K562 (cell line): ENCODE measurements around the gene CTIF. TPM values are rescaled to one million over a fixed set of nuclear protein-coding genes. Genes with fewer than 3 reads are reported as not detected.

Source experiments
- ATAC-seq: fragments of 200-7000 bp; cut with Tn5 transposase; 3 replicates; pipeline ENCODE4 v1.9.1; 2020; ENCODE audit warnings: moderate library complexity
- BruUV-seq: library from RNA; stranded (reverse); fragments of 400-500 nt; replicated peaks from 2 replicates; lab custom pipeline; 2021; lab: Mats Ljungman, UMichigan
- CTCF ChIA-PET: fragments of 300-600 bp; formaldehyde crosslinking; extraction: SDS; loops from one replicate; lab custom pipeline; 2021; ENCODE audit warnings: low intra/inter-chr PET ratio; lab: Yijun Ruan, JAX
- POLR2A ChIA-PET: fragments of 300-600, 350-650 bp; sonication (Branson Sonifier 250); formaldehyde crosslinking; extraction: SDS; loops from one replicate; lab custom pipeline; 2021; ENCODE audit warnings: antibody characterized with exemption, inconsistent platforms; lab: Yijun Ruan, JAX
- DNase-seq, 4 experiments: peaks; one replicate each; pipeline versions ENCODE4 v3.0.0 to v3.0.0-alpha.2; 2011 to 2018; ENCODE audit warnings: low spot score in 3 of 4, mixed read lengths in 3 of 4; ENCODE audit errors: extremely low read depth in 1 of 4
- FAIRE-seq: peaks from 2 replicates; lab custom pipeline; 2011; peaks lifted over from hg19 to GRCh38; lab: Jason Lieb, UNC
- H2AFZ ChIP-seq: 2 replicates; pipeline ENCODE4 v1.6.0; 2011; ENCODE audit warnings: low read depth, low read length, control low read depth, inconsistent platforms
- H3K27ac ChIP-seq: fragments of 200-600 bp; 3 replicates; pipeline ENCODE4 v1.8.0; 2011; ENCODE audit warnings: low read depth, mild to moderate bottlenecking, control low read depth, inconsistent platforms, low read length, moderate library complexity, mixed read lengths; ENCODE audit errors: extremely low read depth
- H3K27me3 ChIP-seq, 2 experiments: fragments of 300-600 bp in 1 of 2; 2 replicates in 1 of 2; 3 replicates in 1 of 2; pipeline versions ENCODE4 v1.6.0 to v1.8.0; 2011; ENCODE audit warnings: inconsistent platforms in 2 of 2, low read length in 2 of 2, mild to moderate bottlenecking in 1 of 2, mixed read lengths in 1 of 2, moderate library complexity in 1 of 2; ENCODE audit not compliant: control insufficient read depth in 2 of 2, insufficient read depth in 2 of 2
- H3K36me3 ChIP-seq: fragments of 300-600 bp; 3 replicates; pipeline ENCODE4 v1.8.0; 2011; ENCODE audit warnings: mild to moderate bottlenecking, low read length, inconsistent platforms; ENCODE audit not compliant: control insufficient read depth, insufficient read depth
- H3K4me1 ChIP-seq, 2 experiments: fragments of 200-600 bp in 1 of 2; replicated peaks in 1 of 2; 2 replicates in 1 of 2; 3 replicates in 1 of 2; pipeline versions ENCODE4 v1.5.1 to v1.8.0; 2011; ENCODE audit warnings: inconsistent platforms in 2 of 2, low read length in 2 of 2, mild to moderate bottlenecking in 1 of 2, mixed read lengths in 1 of 2, moderate library complexity in 1 of 2; ENCODE audit not compliant: control insufficient read depth in 2 of 2, insufficient read depth in 2 of 2
- H3K4me2 ChIP-seq: 2 replicates; pipeline ENCODE4 v1.6.1; 2011; ENCODE audit warnings: low read length, control low read depth, inconsistent platforms, mixed read lengths; ENCODE audit not compliant: insufficient read depth
- H3K4me3 ChIP-seq: fragments of 200-600 bp; sonication (generic), shearing (Covaris generic); 2 replicates; pipeline ENCODE4 v1.5.1; 2016; ENCODE audit warnings: control low read depth, inconsistent platforms
- H3K79me2 ChIP-seq: fragments of 200-600 bp; 3 replicates; pipeline ENCODE4 v1.8.0; 2011; ENCODE audit warnings: low read length, inconsistent platforms; ENCODE audit not compliant: control insufficient read depth, insufficient read depth
- H3K9ac ChIP-seq, 2 experiments: 2 replicates each; pipeline versions ENCODE4 v1.6.0 to v1.6.1; 2011; ENCODE audit warnings: low read depth in 2 of 2, low read length in 2 of 2, control low read depth in 1 of 2, inconsistent platforms in 1 of 2, mild to moderate bottlenecking in 1 of 2, mixed read lengths in 1 of 2; ENCODE audit not compliant: insufficient read depth in 1 of 2
- H3K9me1 ChIP-seq: one replicate; pipeline ENCODE4 v1.6.0; 2011; ENCODE audit warnings: inconsistent platforms, mild to moderate bottlenecking, low read length, moderate library complexity; ENCODE audit not compliant: control insufficient read depth, insufficient read depth
- H3K9me3 ChIP-seq: replicated peaks from 2 replicates; pipeline ENCODE4 v1.5.1; 2011; ENCODE audit warnings: low read depth, low read length, inconsistent platforms; ENCODE audit not compliant: control insufficient read depth, insufficient read depth
- H4K20me1 ChIP-seq: replicated peaks from 2 replicates; pipeline ENCODE4 v1.6.1; 2011; ENCODE audit warnings: low read length, inconsistent platforms, mixed read lengths; ENCODE audit not compliant: control insufficient read depth, insufficient read depth
- HNRNPK ChIP-seq: fragments of 200-400 bp; formaldehyde crosslinking; IDR thresholded peaks from one replicate; pipeline ENCODE4 v1.6.1; 2018; ENCODE audit warnings: mild to moderate bottlenecking, low read depth, low read length; ENCODE audit not compliant: poor library complexity, severe bottlenecking
- MYNN ChIP-seq, 2 experiments: sonication (generic); formaldehyde crosslinking in 1 of 2; IDR thresholded peaks; 2 replicates each; pipeline versions ENCODE4 v1.5.0 to v1.6.1; 2016 to 2020; ENCODE audit warnings: antibody characterized with exemption in 1 of 2, missing genetic modification reagents in 1 of 2
- NFE2L1 ChIP-seq: fragments of 450-650 bp; IDR thresholded peaks from 2 replicates; pipeline ENCODE4 v1.6.1; 2016; ENCODE audit warnings: missing genetic modification characterization, low read depth, mild to moderate bottlenecking, missing compliant biosample characterization, moderate library complexity, borderline replicate concordance
- RERE ChIP-seq: sonication (generic); formaldehyde crosslinking; IDR thresholded peaks from 2 replicates; pipeline ENCODE4 v1.8.0; 2023; ENCODE audit warnings: missing genetic modification reagents, mild to moderate bottlenecking, borderline replicate concordance
- SRSF9 ChIP-seq: fragments of 200-400 bp; formaldehyde crosslinking; IDR thresholded peaks from 2 replicates; pipeline ENCODE4 v1.6.1; 2017; ENCODE audit warnings: low read depth, low read length, borderline replicate concordance
- WGBS: fragments of 100-300 bp; shearing (Covaris generic); methylation state at CpG from one replicate; pipeline ENCODE4 v1.1.6; 2016; ENCODE audit warnings: low coverage, mixed read lengths; ENCODE audit not compliant: insufficient coverage; ENCODE audit errors: missing lambda C conversion rate; 5-methylcytosine and 5-hydroxymethylcytosine counted together
- in situ Hi-C: fragments of 300-500 bp; cut with MboI; formaldehyde crosslinking; loops from 4 replicates; pipeline ENCODE4 v1.15.0; 2018; ENCODE audit warnings: inconsistent platforms, mixed read lengths
- intact Hi-C: fragments of 100-400 bp; cut with micrococcal nuclease; formaldehyde crosslinking; loops from 2 replicates; pipeline ENCODE4 v1.14.2; 2022
- polyA plus RNA-seq, 8 experiments: library from polyadenylated mRNA; depleted of rRNA in 4 of 8; stranded (reverse) in 5 of 8; unstranded in 3 of 8; fragments of >200 nt; fragmentation: Nextera tagmentation in 2 of 8; fragmentation: Illumina TruSeq in 1 of 8; extraction: Ambion mirVana in 2 of 8; extraction: Trizol in 1 of 8; gene quantifications; 2 replicates each; pipeline versions ENCODE4 v1.2.1 to v1.2.3, GENCODE V29; 2011 to 2014; ENCODE audit warnings: inconsistent platforms in 1 of 8, missing spikeins in 1 of 8
- total RNA-seq, 7 experiments: library from RNA; depleted of rRNA in 6 of 7; stranded (reverse); fragments of >200 nt in 6 of 7; fragmentation: Illumina TruSeq in 2 of 7; extraction: Trizol in 2 of 7; gene quantifications; 2 replicates each; pipeline versions ENCODE4 v1.2.1 to v1.2.3, GENCODE V29; 2011 to 2021; ENCODE audit warnings: low replicate concordance in 1 of 7
- TF ChIP-seq, protein P1 (sequence below): sonication (generic); formaldehyde crosslinking; IDR thresholded peaks from 2 replicates; pipeline ENCODE4 v1.8.1; 2023; ENCODE audit warnings: mild to moderate bottlenecking, missing genetic modification reagents, moderate library complexity

Gene CTIF
- total and polyA plus RNA-seq, 9 of the 15 experiments (the other 6 are each of a cell fraction or from before 2014, with no cell fraction given), result 0.17 to 11.5 (median 2.2) TPM

GRCh38 chr18:48766026-48766425 is 227.2 kb downstream of the CTIF start:
- Histone ChIP-seq H3K27me3 (no peaks in the 10 kb centered on the region), H2AFZ (no peak overlapping the region), H3K27ac (no peak overlapping the region), H3K36me3 (no peaks in the 10 kb centered on the region), H3K4me1 (no peaks in the 10 kb centered on the region; a peak in 1 of 5 replicates), H3K79me2 (no peaks in the 10 kb centered on the region), H3K9me1 (no peaks in the 10 kb centered on the region), H3K4me3 (no peak overlapping the region), H3K9me3 (no peaks in the 10 kb centered on the region), H3K9ac (no peak overlapping the region), H3K4me2 (no peak overlapping the region), H4K20me1 (no peaks in the 10 kb centered on the region)
- FAIRE-seq (no peak), DNase-seq (no peak), ATAC-seq (no peak)
- intact Hi-C loops (no loop called here), in situ Hi-C loops (no loop called here)
- no TSS peak for BruUV-seq
- ChIA-PET POLR2A (no interaction called here), CTCF (no interaction called here)
- 22% methylated on average over 3 of the region's 4 CpGs for WGBS
- TF ChIP-seq, protein P1, sequence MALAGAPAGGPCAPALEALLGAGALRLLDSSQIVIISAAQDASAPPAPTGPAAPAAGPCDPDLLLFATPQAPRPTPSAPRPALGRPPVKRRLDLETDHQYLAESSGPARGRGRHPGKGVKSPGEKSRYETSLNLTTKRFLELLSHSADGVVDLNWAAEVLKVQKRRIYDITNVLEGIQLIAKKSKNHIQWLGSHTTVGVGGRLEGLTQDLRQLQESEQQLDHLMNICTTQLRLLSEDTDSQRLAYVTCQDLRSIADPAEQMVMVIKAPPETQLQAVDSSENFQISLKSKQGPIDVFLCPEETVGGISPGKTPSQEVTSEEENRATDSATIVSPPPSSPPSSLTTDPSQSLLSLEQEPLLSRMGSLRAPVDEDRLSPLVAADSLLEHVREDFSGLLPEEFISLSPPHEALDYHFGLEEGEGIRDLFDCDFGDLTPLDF (CRISPR knock-in tag), result no peak
- TF ChIP-seq NFE2L1 (tag) (no peak), SRSF9 (no peak)

- Histone ChIP-seq H4K20me1 (no peaks in the 10 kb centered on the region), H3K36me3 (no peaks in the 10 kb centered on the region), H3K9me1 (no peaks in the 10 kb centered on the region), H3K4me2 (no peak overlapping the region), H3K4me1 (peaks cover 0 to 2% of the 10 kb centered on the region in 2 experiments; a peak in 2 of 5 replicates), H2AFZ (no peak overlapping the region), H3K27me3 (no peaks in the 10 kb centered on the region), H3K9ac (no peak overlapping the region), H3K27ac (no peak overlapping the region), H3K9me3 (no peaks in the 10 kb centered on the region), H3K4me3 (no peak overlapping the region), H3K79me2 (no peaks in the 10 kb centered on the region)
- POLR2A ChIA-PET, result no interaction called here
- BruUV-seq, result no TSS peak
- no peak for DNase-seq
- in situ Hi-C loops (no loop called here), intact Hi-C loops (no loop called here)
- CTCF ChIA-PET, result no interaction called here
- 80% methylated on average over 7 of the region's 10 CpGs for WGBS
- no peak for FAIRE-seq
- TF ChIP-seq HNRNPK, result no peak
- no peak for TF ChIP-seq MYNN (IDR thresholded peaks at IDR 0.05)
- no peak for TF ChIP-seq MYNN (CRISPR knock-in tag; IDR thresholded peaks at IDR 0.05)
- TF ChIP-seq RERE (CRISPR knock-in tag), result no peak
- no peak for ATAC-seq
Measured at GRCh38 chr18:48766487-48766886, 227.7 kb downstream of the CTIF start.
